Endodermal cell (in vitro differentiated cells): ENCODE data around the gene DMWD. TPM values are rescaled to one million over a fixed set of nuclear protein-coding genes. Genes with fewer than 3 reads are reported as not detected.

Experiments used
- DNase-seq: peaks from one replicate; pipeline ENCODE4 v3.0.0-alpha.2; 2017
- H3K27ac ChIP-seq: 2 replicates; pipeline ENCODE4 v1.5.1; 2013; ENCODE audit warnings: mild to moderate bottlenecking, low read depth, low read length, moderate library complexity
- H3K27me3 ChIP-seq: 2 replicates; pipeline ENCODE4 v1.6.1; 2013; ENCODE audit warnings: mild to moderate bottlenecking, low read length, moderate library complexity; ENCODE audit not compliant: insufficient read depth, control insufficient read depth, poor library complexity, severe bottlenecking
- H3K36me3 ChIP-seq: 2 replicates; pipeline ENCODE4 v1.7.0; 2013; ENCODE audit warnings: mild to moderate bottlenecking, low read length, moderate library complexity; ENCODE audit not compliant: control insufficient read depth, insufficient read depth
- H3K4me1 ChIP-seq: one replicate; pipeline ENCODE4 v1.7.0; 2013; ENCODE audit warnings: low read length; ENCODE audit not compliant: control insufficient read depth, insufficient read depth
- H3K4me3 ChIP-seq: 2 replicates; pipeline ENCODE4 v1.5.1; 2013; ENCODE audit warnings: mild to moderate bottlenecking, low read length, moderate library complexity
- H3K9ac ChIP-seq: 2 replicates; pipeline ENCODE4 v1.6.1; 2013; ENCODE audit warnings: mild to moderate bottlenecking, low read length, moderate library complexity; ENCODE audit not compliant: poor library complexity, severe bottlenecking; ENCODE audit errors: extremely low read depth
- H3K9me3 ChIP-seq: 2 replicates; pipeline ENCODE4 v1.6.1; 2013; ENCODE audit warnings: mild to moderate bottlenecking, low read length, moderate library complexity; ENCODE audit not compliant: control insufficient read depth
- H3K27ac Mint-ChIP-seq: 2 replicates; pipeline ENCODE4 v1.8.0; 2020; ENCODE audit warnings: mixed read lengths
- H3K27me3 Mint-ChIP-seq: 2 replicates; pipeline ENCODE4 v1.8.0; 2021; ENCODE audit warnings: mild to moderate bottlenecking, mixed read lengths; ENCODE audit not compliant: insufficient read depth
- H3K36me3 Mint-ChIP-seq: 2 replicates; pipeline ENCODE4 v1.8.0; 2020; ENCODE audit warnings: low read depth, mixed read lengths
- H3K4me1 Mint-ChIP-seq: 2 replicates; pipeline ENCODE4 v1.8.0; 2020; ENCODE audit warnings: mixed read lengths
- H3K4me3 Mint-ChIP-seq: 2 replicates; pipeline ENCODE4 v1.8.0; 2020; ENCODE audit warnings: mild to moderate bottlenecking, moderate library complexity, mixed read lengths
- H3K9me3 Mint-ChIP-seq: 2 replicates; pipeline ENCODE4 v1.8.0; 2020; ENCODE audit warnings: mild to moderate bottlenecking, mixed read lengths
- WGBS, 2 experiments: methylation state at CpG; one replicate each; pipeline versions ENCODE4 v1.1.5 to v1.1.7; 2013; ENCODE audit warnings: missing lambda C conversion rate in 2 of 2, mixed read lengths in 1 of 2; ENCODE audit not compliant: insufficient coverage in 1 of 2, insufficient read length in 1 of 2; 5-methylcytosine and 5-hydroxymethylcytosine counted together
- total RNA-seq, 2 donors: library from RNA; stranded (reverse); fragmentation: NEBNext Ultra II Directional in 1 of 2; extraction: Animal tissue kit (Norgen Biotek cat#: 25700) in 1 of 2; gene quantifications; 2 replicates in 1 of 2; 3 replicates in 1 of 2; pipeline ENCODE4 v1.2.1, GENCODE V29; 2021
- TF ChIP-seq, protein P1 (sequence below): fragments of 200-600 bp; sonication (generic); conservative IDR thresholded peaks from 2 replicates; pipeline ENCODE4 v1.5.0; 2021; ENCODE audit warnings: antibody characterized with exemption, mild to moderate bottlenecking

The DMWD gene
- total RNA-seq, 2 donors from 2014 or later, result 86.4 to 86.9 TPM

DNA sequence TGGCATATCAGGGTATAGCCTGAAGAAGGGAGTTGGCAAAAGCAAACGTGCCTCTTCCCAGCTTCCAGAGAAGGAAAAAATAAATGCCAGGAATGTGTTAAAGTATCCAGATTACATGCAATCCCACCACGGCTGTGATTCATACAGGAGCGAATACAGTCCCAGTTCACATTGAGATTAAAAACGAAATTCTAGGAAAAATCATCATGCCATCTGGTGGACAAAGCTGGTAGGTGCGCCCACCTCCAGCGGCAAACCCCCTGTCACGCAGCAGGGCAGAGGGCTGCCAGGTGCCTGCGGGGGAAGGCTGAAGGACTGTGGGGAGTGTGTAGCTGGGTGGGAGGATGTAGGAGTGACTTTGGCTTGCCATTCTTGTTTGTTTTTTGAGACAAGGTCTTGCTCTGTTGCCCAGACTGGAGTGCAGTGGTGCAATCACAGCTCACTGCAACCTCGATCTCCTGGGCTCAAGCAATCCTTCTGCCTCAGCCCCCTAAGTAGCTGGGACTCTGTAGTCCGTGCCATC, 6.4 kb upstream of the DMWD start:
- DNase-seq, result peak; percentile 89
- WGBS, 2 experiments, result 29 to 37% methylated on average over 5 to 10 of the region's 10 CpGs
- no peak overlapping the region for H3K4me3 Mint-ChIP-seq
- Histone ChIP-seq H3K27ac (no peak overlapping the region), H3K4me1 (no peaks in the 10 kb centered on the region), H3K36me3 (no peaks in the 10 kb centered on the region), H3K9me3 (no peaks in the 10 kb centered on the region), H3K9ac (no peak overlapping the region), H3K4me3 (no peak overlapping the region), H3K27me3 (no peaks in the 10 kb centered on the region)
- peaks cover 14% of the 10 kb centered on the region for H3K27me3 Mint-ChIP-seq
- no peaks in the 10 kb centered on the region for H3K36me3 Mint-ChIP-seq
- H3K4me1 Mint-ChIP-seq, result peaks cover 2% of the 10 kb centered on the region
- H3K9me3 Mint-ChIP-seq, result no peaks in the 10 kb centered on the region
- H3K27ac Mint-ChIP-seq, result no peak overlapping the region
- TF ChIP-seq, protein P1, sequence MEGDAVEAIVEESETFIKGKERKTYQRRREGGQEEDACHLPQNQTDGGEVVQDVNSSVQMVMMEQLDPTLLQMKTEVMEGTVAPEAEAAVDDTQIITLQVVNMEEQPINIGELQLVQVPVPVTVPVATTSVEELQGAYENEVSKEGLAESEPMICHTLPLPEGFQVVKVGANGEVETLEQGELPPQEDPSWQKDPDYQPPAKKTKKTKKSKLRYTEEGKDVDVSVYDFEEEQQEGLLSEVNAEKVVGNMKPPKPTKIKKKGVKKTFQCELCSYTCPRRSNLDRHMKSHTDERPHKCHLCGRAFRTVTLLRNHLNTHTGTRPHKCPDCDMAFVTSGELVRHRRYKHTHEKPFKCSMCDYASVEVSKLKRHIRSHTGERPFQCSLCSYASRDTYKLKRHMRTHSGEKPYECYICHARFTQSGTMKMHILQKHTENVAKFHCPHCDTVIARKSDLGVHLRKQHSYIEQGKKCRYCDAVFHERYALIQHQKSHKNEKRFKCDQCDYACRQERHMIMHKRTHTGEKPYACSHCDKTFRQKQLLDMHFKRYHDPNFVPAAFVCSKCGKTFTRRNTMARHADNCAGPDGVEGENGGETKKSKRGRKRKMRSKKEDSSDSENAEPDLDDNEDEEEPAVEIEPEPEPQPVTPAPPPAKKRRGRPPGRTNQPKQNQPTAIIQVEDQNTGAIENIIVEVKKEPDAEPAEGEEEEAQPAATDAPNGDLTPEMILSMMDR, result peak; percentile 88

- Mint-ChIP-seq H3K9me3 (no peaks in the 10 kb centered on the region), H3K36me3 (peaks cover 8% of the 10 kb centered on the region), H3K4me3 (no peak overlapping the region), H3K27ac (no peak overlapping the region), H3K4me1 (peaks cover 23% of the 10 kb centered on the region), H3K27me3 (peaks cover 8% of the 10 kb centered on the region)
- Histone ChIP-seq H3K4me1 (no peaks in the 10 kb centered on the region), H3K9ac (no peak overlapping the region), H3K27ac (no peak overlapping the region), H3K9me3 (no peaks in the 10 kb centered on the region), H3K4me3 (no peak overlapping the region), H3K27me3 (no peaks in the 10 kb centered on the region), H3K36me3 (peaks cover 8% of the 10 kb centered on the region)
- TF ChIP-seq, protein P1, result no peak
- DNase-seq, result no peak
- 89 to 92% methylated on average over 2 of the region's 2 CpGs for WGBS, 2 experiments
These were observed 2.0 kb upstream of the DMWD start for GRCh38 chr19:45794627-45795026.

DNA sequence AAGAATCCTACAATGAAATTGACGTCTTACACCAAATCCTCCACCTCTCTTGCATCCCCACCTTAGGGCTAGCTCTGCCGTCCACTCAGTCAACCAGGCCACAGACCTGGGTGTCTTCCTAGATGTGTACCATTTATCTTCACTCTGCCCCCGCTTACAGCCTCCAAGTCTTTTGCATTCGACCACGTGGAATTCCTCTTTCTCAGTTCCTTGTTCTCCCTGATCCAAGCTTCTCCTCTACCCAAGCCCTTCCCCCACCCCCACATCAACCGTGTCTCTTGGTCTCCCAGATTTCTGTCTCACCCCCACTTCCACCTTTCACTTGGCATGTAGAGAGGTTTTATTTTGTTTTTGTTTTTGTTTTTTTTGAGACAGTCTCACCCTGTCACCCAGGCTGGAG, 1.2 kb upstream of the DMWD start:
- no peaks in the 10 kb centered on the region for H3K9me3 Mint-ChIP-seq
- no peaks in the 10 kb centered on the region for H3K27me3 ChIP-seq
- no peak overlapping the region for H3K27ac Mint-ChIP-seq
- H3K4me1 Mint-ChIP-seq, result peaks cover 20% of the 10 kb centered on the region
- H3K27me3 Mint-ChIP-seq, result peaks cover 5% of the 10 kb centered on the region
- no peak overlapping the region for H3K4me3 Mint-ChIP-seq
- no peak overlapping the region for H3K9ac ChIP-seq
- H3K36me3 Mint-ChIP-seq, result peaks cover 15% of the 10 kb centered on the region
- TF ChIP-seq, protein P1, result no peak
- no peaks in the 10 kb centered on the region for H3K9me3 ChIP-seq
- H3K4me3 ChIP-seq, result no peak overlapping the region
- no peak overlapping the region for H3K27ac ChIP-seq
- H3K4me1 ChIP-seq, result no peaks in the 10 kb centered on the region
- H3K36me3 ChIP-seq, result peaks cover 16% of the 10 kb centered on the region
- 60 to 65% methylated on average over 3 to 5 of the region's 6 CpGs for WGBS, 2 experiments
- no peak for DNase-seq
